K562 (cell line): Measurements from ENCODE around the gene EPB41L4A. TPM values are rescaled to one million over a fixed set of nuclear protein-coding genes. Genes with fewer than 3 reads are reported as not detected.
A peak's percentile ranks its signal among the peaks of the same experiment; 100 is the strongest.

ENCODE experiments used
- ATAC-seq: fragments of 200-7000 bp; cut with Tn5 transposase; 3 replicates; pipeline ENCODE4 v1.9.1; 2020; ENCODE audit warnings: moderate library complexity
- BruUV-seq: library from RNA; stranded (reverse); fragments of 400-500 nt; replicated peaks from 2 replicates; lab custom pipeline; 2021; lab: Mats Ljungman, UMichigan
- CTCF ChIA-PET: fragments of 300-600 bp; formaldehyde crosslinking; extraction: SDS; loops from one replicate; lab custom pipeline; 2021; ENCODE audit warnings: low intra/inter-chr PET ratio; lab: Yijun Ruan, JAX
- POLR2A ChIA-PET: fragments of 300-600, 350-650 bp; sonication (Branson Sonifier 250); formaldehyde crosslinking; extraction: SDS; loops from one replicate; lab custom pipeline; 2021; ENCODE audit warnings: antibody characterized with exemption, inconsistent platforms; lab: Yijun Ruan, JAX
- DNase-seq, 4 experiments: peaks; one replicate each; pipeline versions ENCODE4 v3.0.0 to v3.0.0-alpha.2; 2011 to 2018; ENCODE audit warnings: low spot score in 3 of 4, mixed read lengths in 3 of 4; ENCODE audit errors: extremely low read depth in 1 of 4
- FAIRE-seq: peaks from 2 replicates; lab custom pipeline; 2011; peaks lifted over from hg19 to GRCh38; lab: Jason Lieb, UNC
- H2AFZ ChIP-seq: 2 replicates; pipeline ENCODE4 v1.6.0; 2011; ENCODE audit warnings: low read depth, low read length, control low read depth, inconsistent platforms
- H3K27ac ChIP-seq: fragments of 200-600 bp; 3 replicates; pipeline ENCODE4 v1.8.0; 2011; ENCODE audit warnings: low read depth, mild to moderate bottlenecking, control low read depth, inconsistent platforms, low read length, moderate library complexity, mixed read lengths; ENCODE audit errors: extremely low read depth
- H3K27me3 ChIP-seq, 2 experiments: fragments of 300-600 bp in 1 of 2; 2 replicates in 1 of 2; 3 replicates in 1 of 2; pipeline versions ENCODE4 v1.6.0 to v1.8.0; 2011; ENCODE audit warnings: inconsistent platforms in 2 of 2, low read length in 2 of 2, mild to moderate bottlenecking in 1 of 2, mixed read lengths in 1 of 2, moderate library complexity in 1 of 2; ENCODE audit not compliant: control insufficient read depth in 2 of 2, insufficient read depth in 2 of 2
- H3K36me3 ChIP-seq: fragments of 300-600 bp; 3 replicates; pipeline ENCODE4 v1.8.0; 2011; ENCODE audit warnings: mild to moderate bottlenecking, low read length, inconsistent platforms; ENCODE audit not compliant: control insufficient read depth, insufficient read depth
- H3K4me1 ChIP-seq, 2 experiments: fragments of 200-600 bp in 1 of 2; replicated peaks in 1 of 2; 2 replicates in 1 of 2; 3 replicates in 1 of 2; pipeline versions ENCODE4 v1.5.1 to v1.8.0; 2011; ENCODE audit warnings: inconsistent platforms in 2 of 2, low read length in 2 of 2, mild to moderate bottlenecking in 1 of 2, mixed read lengths in 1 of 2, moderate library complexity in 1 of 2; ENCODE audit not compliant: control insufficient read depth in 2 of 2, insufficient read depth in 2 of 2
- H3K4me2 ChIP-seq: 2 replicates; pipeline ENCODE4 v1.6.1; 2011; ENCODE audit warnings: low read length, control low read depth, inconsistent platforms, mixed read lengths; ENCODE audit not compliant: insufficient read depth
- H3K4me3 ChIP-seq: fragments of 200-600 bp; sonication (generic), shearing (Covaris generic); 2 replicates; pipeline ENCODE4 v1.5.1; 2016; ENCODE audit warnings: control low read depth, inconsistent platforms
- H3K79me2 ChIP-seq: fragments of 200-600 bp; 3 replicates; pipeline ENCODE4 v1.8.0; 2011; ENCODE audit warnings: low read length, inconsistent platforms; ENCODE audit not compliant: control insufficient read depth, insufficient read depth
- H3K9ac ChIP-seq, 2 experiments: 2 replicates each; pipeline versions ENCODE4 v1.6.0 to v1.6.1; 2011; ENCODE audit warnings: low read depth in 2 of 2, low read length in 2 of 2, control low read depth in 1 of 2, inconsistent platforms in 1 of 2, mild to moderate bottlenecking in 1 of 2, mixed read lengths in 1 of 2; ENCODE audit not compliant: insufficient read depth in 1 of 2
- H3K9me1 ChIP-seq: one replicate; pipeline ENCODE4 v1.6.0; 2011; ENCODE audit warnings: inconsistent platforms, mild to moderate bottlenecking, low read length, moderate library complexity; ENCODE audit not compliant: control insufficient read depth, insufficient read depth
- H3K9me3 ChIP-seq: replicated peaks from 2 replicates; pipeline ENCODE4 v1.5.1; 2011; ENCODE audit warnings: low read depth, low read length, inconsistent platforms; ENCODE audit not compliant: control insufficient read depth, insufficient read depth
- H4K20me1 ChIP-seq: replicated peaks from 2 replicates; pipeline ENCODE4 v1.6.1; 2011; ENCODE audit warnings: low read length, inconsistent platforms, mixed read lengths; ENCODE audit not compliant: control insufficient read depth, insufficient read depth
- ARID1B ChIP-seq: fragments of 450-650 bp; IDR thresholded peaks from 2 replicates; pipeline ENCODE4 v1.6.1; 2016; ENCODE audit warnings: antibody characterized with exemption, mild to moderate bottlenecking, inconsistent platforms
- CBFA2T3 ChIP-seq: fragments of 450-650 bp; IDR thresholded peaks from 2 replicates; pipeline ENCODE4 v1.6.1; 2017
- CCNT2 ChIP-seq: IDR thresholded peaks from 2 replicates; pipeline ENCODE4 v1.6.1; 2011; ENCODE audit warnings: borderline replicate concordance, low read depth, mild to moderate bottlenecking, moderate library complexity, mixed read lengths, low read length; ENCODE audit not compliant: insufficient read length; ENCODE audit errors: extremely low read depth
- CHD4 ChIP-seq: fragments of 200-600 bp; sonication (generic); IDR thresholded peaks from 3 replicates; pipeline ENCODE4 v1.6.1; 2012; ENCODE audit warnings: low read depth, mild to moderate bottlenecking, mixed read lengths, low read length, inconsistent platforms; ENCODE audit not compliant: insufficient read depth, insufficient replicate concordance, poor library complexity, severe bottlenecking
- E2F5 ChIP-seq: sonication (generic); formaldehyde crosslinking; IDR thresholded peaks from 2 replicates; pipeline ENCODE4 v1.8.0; 2022; ENCODE audit warnings: mild to moderate bottlenecking, missing genetic modification reagents
- ETV1 ChIP-seq: fragments of 450-650 bp; conservative IDR thresholded peaks from 2 replicates; pipeline ENCODE4 v1.6.1; 2016; ENCODE audit warnings: missing genetic modification characterization, control low read depth, low read depth, missing compliant biosample characterization
- FOS ChIP-seq: IDR thresholded peaks from 3 replicates; pipeline ENCODE4 v1.6.1; 2011; ENCODE audit not compliant: insufficient read length; ENCODE audit errors: extremely low read depth
- KLF13 ChIP-seq: fragments of 450-650 bp; IDR thresholded peaks from 2 replicates; pipeline ENCODE4 v1.6.1; 2016; ENCODE audit warnings: missing genetic modification characterization, low read depth, mild to moderate bottlenecking, missing compliant biosample characterization, moderate library complexity, borderline replicate concordance
- RCOR1 ChIP-seq, 2 experiments: IDR thresholded peaks; 2 replicates each; pipeline ENCODE4 v1.6.1; 2012; ENCODE audit warnings: low read depth in 2 of 2, low read length in 2 of 2, borderline replicate concordance in 1 of 2, improper control_type of control experiment in 1 of 2
- TRIM25 ChIP-seq: fragments of 450-650 bp; IDR thresholded peaks from 2 replicates; pipeline ENCODE4 v1.7.0; 2016; ENCODE audit warnings: borderline replicate concordance
- ZC3H4 ChIP-seq: sonication (generic); formaldehyde crosslinking; IDR thresholded peaks from 2 replicates; pipeline ENCODE4 v1.9.0; 2021; ENCODE audit warnings: missing genetic modification reagents, borderline replicate concordance
- ZFP91 ChIP-seq: sonication (generic); formaldehyde crosslinking; IDR thresholded peaks from 2 replicates; pipeline ENCODE4 v1.8.0; 2022; ENCODE audit warnings: mild to moderate bottlenecking, missing genetic modification reagents
- ZNF12 ChIP-seq: sonication (generic); formaldehyde crosslinking; IDR thresholded peaks from 2 replicates; pipeline ENCODE4 v1.4.0; 2020; ENCODE audit warnings: mild to moderate bottlenecking, missing genetic modification reagents
- ZNF23 ChIP-seq: fragments of 250-450 bp; sonication (Bioruptor Pico); IDR thresholded peaks from 2 replicates; pipeline ENCODE4 v1.4.0; 2020; ENCODE audit warnings: mild to moderate bottlenecking
- ZNF583 ChIP-seq: fragments of 250-450 bp; sonication (Bioruptor Pico); IDR thresholded peaks from 2 replicates; pipeline ENCODE4 v1.4.0; 2020
- WGBS: fragments of 100-300 bp; shearing (Covaris generic); methylation state at CpG from one replicate; pipeline ENCODE4 v1.1.6; 2016; ENCODE audit warnings: low coverage, mixed read lengths; ENCODE audit not compliant: insufficient coverage; ENCODE audit errors: missing lambda C conversion rate; 5-methylcytosine and 5-hydroxymethylcytosine counted together
- in situ Hi-C: fragments of 300-500 bp; cut with MboI; formaldehyde crosslinking; loops from 4 replicates; pipeline ENCODE4 v1.15.0; 2018; ENCODE audit warnings: inconsistent platforms, mixed read lengths
- intact Hi-C: fragments of 100-400 bp; cut with micrococcal nuclease; formaldehyde crosslinking; loops from 2 replicates; pipeline ENCODE4 v1.14.2; 2022
- polyA plus RNA-seq, 8 experiments: library from polyadenylated mRNA; depleted of rRNA in 4 of 8; stranded (reverse) in 5 of 8; unstranded in 3 of 8; fragments of >200 nt; fragmentation: Nextera tagmentation in 2 of 8; fragmentation: Illumina TruSeq in 1 of 8; extraction: Ambion mirVana in 2 of 8; extraction: Trizol in 1 of 8; gene quantifications; 2 replicates each; pipeline versions ENCODE4 v1.2.1 to v1.2.3, GENCODE V29; 2011 to 2014; ENCODE audit warnings: inconsistent platforms in 1 of 8, missing spikeins in 1 of 8
- total RNA-seq, 7 experiments: library from RNA; depleted of rRNA in 6 of 7; stranded (reverse); fragments of >200 nt in 6 of 7; fragmentation: Illumina TruSeq in 2 of 7; extraction: Trizol in 2 of 7; gene quantifications; 2 replicates each; pipeline versions ENCODE4 v1.2.1 to v1.2.3, GENCODE V29; 2011 to 2021; ENCODE audit warnings: low replicate concordance in 1 of 7
- TF ChIP-seq, protein P1 (sequence below): sonication (generic); formaldehyde crosslinking; IDR thresholded peaks from 2 replicates; pipeline ENCODE4 v1.8.0; 2022; ENCODE audit warnings: missing genetic modification reagents, mild to moderate bottlenecking, moderate library complexity, borderline replicate concordance

The EPB41L4A gene
- total and polyA plus RNA-seq, 9 of the 15 experiments (the other 6 are each of a cell fraction or from before 2014, with no cell fraction given): 0.04 to 0.35 (median 0.12) TPM; not detected in 3

DNA sequence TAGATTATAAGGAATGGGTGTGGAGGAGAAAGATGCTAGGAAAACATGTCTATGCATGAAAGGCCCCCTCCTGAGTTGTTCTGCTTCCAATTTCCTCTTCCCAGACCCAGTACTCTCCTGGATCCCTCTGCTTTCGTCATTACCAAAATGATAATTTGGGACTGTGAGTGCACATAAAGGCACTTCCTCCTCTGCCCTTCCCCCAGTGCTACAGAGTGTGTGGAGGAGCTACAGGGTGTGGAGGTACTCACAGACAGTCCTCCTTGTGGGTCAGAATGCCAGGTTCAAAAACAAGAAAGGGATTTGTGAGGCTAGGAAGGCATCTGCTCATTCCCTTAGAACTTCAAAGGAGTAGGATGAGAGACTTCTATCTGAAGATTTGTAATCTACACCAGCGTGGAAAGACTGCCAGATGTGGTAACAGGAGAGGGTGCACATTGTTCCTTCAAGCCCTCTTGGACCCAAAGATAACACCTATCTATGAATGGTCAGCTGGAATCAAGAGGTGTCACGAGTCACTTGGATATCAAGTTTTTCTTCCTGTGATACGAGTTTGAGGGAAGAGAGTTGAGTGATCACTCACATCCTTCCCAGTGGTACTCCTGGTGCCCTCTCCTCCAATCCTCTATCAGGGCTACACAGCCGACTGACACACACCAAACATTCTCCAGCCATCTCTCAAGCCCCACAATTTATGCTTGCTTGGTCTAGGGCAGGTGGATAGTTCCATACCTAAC is 201.1 kb downstream of the EPB41L4A start:
- in situ Hi-C loops: loop anchor here (25.0 kb wide), 1 partner anchor 544 kb away; no protein-coding TSS in a partner anchor
- Histone ChIP-seq H3K27ac (no peak overlapping the region), H4K20me1 (no peaks in the 10 kb centered on the region), H3K9ac (no peak overlapping the region; a peak in 1 of 4 replicates), H2AFZ (no peak overlapping the region), H3K9me1 (no peaks in the 10 kb centered on the region), H3K9me3 (no peaks in the 10 kb centered on the region), H3K27me3 (peaks cover 5% of the 10 kb centered on the region in 2 experiments; a peak in 2 of 5 replicates), H3K4me3 (no peak overlapping the region), H3K4me1 (peaks cover 0 to 4% of the 10 kb centered on the region in 2 experiments; a peak in 3 of 5 replicates), H3K79me2 (no peaks in the 10 kb centered on the region), H3K36me3 (no peaks in the 10 kb centered on the region), H3K4me2 (no peak overlapping the region; the same call in 1 of the 2 replicates)
- FAIRE-seq: peak; percentile 6
- CTCF ChIA-PET: no interaction called here
- no TSS peak for BruUV-seq
- intact Hi-C loops: no loop called here
- DNase-seq: peak in 2 of 4 experiments; percentile 9 to 34
- ATAC-seq: peak; percentile 57
- WGBS: 0% methylated on average over 5 of the region's 5 CpGs
- POLR2A ChIA-PET: no interaction called here
- TF ChIP-seq RCOR1 (IDR thresholded peaks at IDR 0.05; ENCODE audit: borderline replicate concordance in 1 of 2, low read depth in 2 of 2, low read length in 2 of 2) (0 out of 4 replicates have a peak, but pooled peaks of 1 of the 2 experiments have one; percentile 10), ARID1B (peak; percentile 63), ZNF12 (CRISPR knock-in tag) (no peak), KLF13 (tag) (no peak), E2F5 (CRISPR knock-in tag) (no peak), ZFP91 (no peak), ZC3H4 (no peak), CHD4 (no peak), CCNT2 (peak; percentile 38), FOS (no peak), ZNF583 (CRISPR knock-in tag) (peak; percentile 63; the same call in 1 of the 2 replicates), CBFA2T3 (peak; percentile 70), ETV1 (tag) (no peak), TRIM25 (no peak), ZNF23 (CRISPR knock-in tag) (no peak)
- TF ChIP-seq, protein P1, sequence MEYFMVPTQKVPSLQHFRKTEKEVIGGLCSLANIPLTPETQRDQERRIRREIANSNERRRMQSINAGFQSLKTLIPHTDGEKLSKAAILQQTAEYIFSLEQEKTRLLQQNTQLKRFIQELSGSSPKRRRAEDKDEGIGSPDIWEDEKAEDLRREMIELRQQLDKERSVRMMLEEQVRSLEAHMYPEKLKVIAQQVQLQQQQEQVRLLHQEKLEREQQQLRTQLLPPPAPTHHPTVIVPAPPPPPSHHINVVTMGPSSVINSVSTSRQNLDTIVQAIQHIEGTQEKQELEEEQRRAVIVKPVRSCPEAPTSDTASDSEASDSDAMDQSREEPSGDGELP (CRISPR knock-in tag): peak; percentile 42; the same call in 1 of the 2 replicates
